Measurements from ENCODE around the gene ARHGEF3.

- TF ChIP-seq, protein P1, sequence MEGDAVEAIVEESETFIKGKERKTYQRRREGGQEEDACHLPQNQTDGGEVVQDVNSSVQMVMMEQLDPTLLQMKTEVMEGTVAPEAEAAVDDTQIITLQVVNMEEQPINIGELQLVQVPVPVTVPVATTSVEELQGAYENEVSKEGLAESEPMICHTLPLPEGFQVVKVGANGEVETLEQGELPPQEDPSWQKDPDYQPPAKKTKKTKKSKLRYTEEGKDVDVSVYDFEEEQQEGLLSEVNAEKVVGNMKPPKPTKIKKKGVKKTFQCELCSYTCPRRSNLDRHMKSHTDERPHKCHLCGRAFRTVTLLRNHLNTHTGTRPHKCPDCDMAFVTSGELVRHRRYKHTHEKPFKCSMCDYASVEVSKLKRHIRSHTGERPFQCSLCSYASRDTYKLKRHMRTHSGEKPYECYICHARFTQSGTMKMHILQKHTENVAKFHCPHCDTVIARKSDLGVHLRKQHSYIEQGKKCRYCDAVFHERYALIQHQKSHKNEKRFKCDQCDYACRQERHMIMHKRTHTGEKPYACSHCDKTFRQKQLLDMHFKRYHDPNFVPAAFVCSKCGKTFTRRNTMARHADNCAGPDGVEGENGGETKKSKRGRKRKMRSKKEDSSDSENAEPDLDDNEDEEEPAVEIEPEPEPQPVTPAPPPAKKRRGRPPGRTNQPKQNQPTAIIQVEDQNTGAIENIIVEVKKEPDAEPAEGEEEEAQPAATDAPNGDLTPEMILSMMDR (IDR thresholded peaks at IDR 0.05) = no peak
- TF ChIP-seq EZH2phosphoT487 (IDR thresholded peaks at IDR 0.05) = no peak
- no peak for TF ChIP-seq EZH2 (IDR thresholded peaks at IDR 0.05)
These were observed 4.8 kb downstream of the ARHGEF3 start for GRCh38 chr3:56796996-56797395.

Measured in neural progenitor cell (in vitro differentiated cells).